Erythroblast (primary cell): ENCODE data around the gene MYLK.

ENCODE experiments used
- GATA1 ChIP-seq: IDR thresholded peaks from 2 replicates; pipeline ENCODE4 v1.6.1; 2011; ENCODE audit warnings: low read depth, mild to moderate bottlenecking, control low read depth, low read length, moderate library complexity
- POLR2A ChIP-seq: IDR thresholded peaks from 2 replicates; pipeline ENCODE4 v1.6.1; 2011; ENCODE audit warnings: mild to moderate bottlenecking, low read length

- no peak for TF ChIP-seq POLR2A
- TF ChIP-seq GATA1 = no peak
These were observed 262.3 kb downstream of the MYLK start for GRCh38 chr3:123621850-123622189.
